AG04450 (cell line): ENCODE data around the gene TMEM179B. TPM values are rescaled to one million over a fixed set of nuclear protein-coding genes. Genes with fewer than 3 reads are reported as not detected.

Experiments
- CTCF ChIA-PET: fragments of 300-600, 350-600 bp; formaldehyde crosslinking; extraction: SDS; loops from one replicate; lab custom pipeline; 2022; ENCODE audit warnings: antibody characterized with exemption, inconsistent platforms; lab: Charles Lee
- POLR2A ChIA-PET: fragments of 350-600 bp; formaldehyde crosslinking; extraction: SDS; loops from one replicate; lab custom pipeline; 2021; ENCODE audit warnings: antibody characterized with exemption, inconsistent platforms; lab: Yijun Ruan, JAX
- DNase-seq: peaks from one replicate; pipeline ENCODE4 v3.0.0-alpha.2; 2011; ENCODE audit warnings: low read depth, low spot score
- H3K27ac ChIP-seq: one replicate; pipeline ENCODE4 v1.5.1; 2012; ENCODE audit warnings: low read depth, low read length, control low read depth
- H3K27me3 ChIP-seq: one replicate; pipeline ENCODE4 v1.6.0; 2012; ENCODE audit warnings: low read length; ENCODE audit not compliant: control insufficient read depth, insufficient read depth
- H3K4me3 ChIP-seq: 2 replicates; pipeline ENCODE4 v1.5.1; 2011; ENCODE audit warnings: mild to moderate bottlenecking, low read depth, low read length, control low read depth
- H3K9me3 ChIP-seq: 2 replicates; pipeline ENCODE4 v1.5.1; 2012; ENCODE audit warnings: low read length; ENCODE audit not compliant: control insufficient read depth, insufficient read depth
- polyA plus RNA-seq: library from polyadenylated mRNA; depleted of rRNA; stranded (reverse); fragments of >200 nt; gene quantifications from 2 replicates; pipeline ENCODE4 v1.2.3, GENCODE V29; 2011; rRNA removed
- small RNA-seq: library from RNA; depleted of rRNA; stranded (forward); fragments of <200 nt; gene quantifications from one replicate; pipeline ENCODE3, GENCODE V24; 2012; ENCODE audit warnings: low read depth; ENCODE audit not compliant: insufficient read length
- TF ChIP-seq, protein P1 (sequence below): IDR thresholded peaks from 2 replicates; pipeline ENCODE4 v1.5.1; 2011; ENCODE audit warnings: low read depth, low read length, control low read depth, inconsistent platforms

TMEM179B gene
- polyA plus RNA-seq, 1 experiment, result 51.7 TPM

DNA sequence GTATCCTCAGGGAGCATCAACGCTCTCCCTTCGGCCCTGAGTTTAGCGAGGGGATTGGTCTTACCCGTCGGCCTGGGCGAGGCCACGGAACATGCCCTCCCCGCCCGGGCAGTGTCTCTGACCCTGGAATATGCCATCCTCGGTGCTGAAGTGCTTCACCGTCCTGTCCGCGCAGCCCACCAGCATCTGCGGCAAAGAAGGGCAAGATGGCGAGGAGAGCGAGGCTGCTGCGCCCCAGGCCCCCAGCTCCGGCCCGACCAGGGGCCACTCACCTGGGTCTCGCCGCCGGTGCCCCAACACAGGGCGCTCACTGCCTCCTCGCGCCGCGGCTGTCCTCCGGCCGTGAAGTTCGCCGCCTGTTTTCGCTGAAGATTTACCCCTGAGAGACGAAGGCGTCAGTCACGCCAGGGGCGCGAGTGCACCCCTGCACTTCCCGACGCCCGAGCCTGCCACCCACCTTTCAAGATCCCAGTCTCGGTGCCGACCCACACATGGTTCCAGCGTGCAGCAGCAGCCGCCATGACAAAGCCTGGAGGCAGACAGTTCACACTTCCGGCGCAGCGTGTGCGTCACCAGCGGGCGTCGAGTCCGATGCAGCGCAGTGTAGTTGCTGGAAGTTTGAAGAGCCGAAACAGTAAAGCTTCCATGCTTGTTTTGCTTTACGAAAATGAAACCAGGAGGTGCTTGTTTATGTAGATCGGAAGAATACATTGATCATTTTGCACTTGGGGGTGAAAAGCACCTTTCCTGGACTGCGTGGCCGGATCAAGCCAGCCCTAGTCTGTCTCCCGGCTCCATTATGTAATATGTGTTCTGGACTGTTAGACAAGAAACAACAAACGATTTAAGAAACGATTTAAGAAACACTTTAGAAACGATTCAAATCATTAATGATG is 52.1 kb downstream of the TMEM179B start, which contains the start of gene WDR74:
TSS of gene WDR74 (minus strand) at position 541 of the 896 bp plus-strand sequence. CDS start at position 521, 20 bp downstream.
- TF ChIP-seq, protein P1, sequence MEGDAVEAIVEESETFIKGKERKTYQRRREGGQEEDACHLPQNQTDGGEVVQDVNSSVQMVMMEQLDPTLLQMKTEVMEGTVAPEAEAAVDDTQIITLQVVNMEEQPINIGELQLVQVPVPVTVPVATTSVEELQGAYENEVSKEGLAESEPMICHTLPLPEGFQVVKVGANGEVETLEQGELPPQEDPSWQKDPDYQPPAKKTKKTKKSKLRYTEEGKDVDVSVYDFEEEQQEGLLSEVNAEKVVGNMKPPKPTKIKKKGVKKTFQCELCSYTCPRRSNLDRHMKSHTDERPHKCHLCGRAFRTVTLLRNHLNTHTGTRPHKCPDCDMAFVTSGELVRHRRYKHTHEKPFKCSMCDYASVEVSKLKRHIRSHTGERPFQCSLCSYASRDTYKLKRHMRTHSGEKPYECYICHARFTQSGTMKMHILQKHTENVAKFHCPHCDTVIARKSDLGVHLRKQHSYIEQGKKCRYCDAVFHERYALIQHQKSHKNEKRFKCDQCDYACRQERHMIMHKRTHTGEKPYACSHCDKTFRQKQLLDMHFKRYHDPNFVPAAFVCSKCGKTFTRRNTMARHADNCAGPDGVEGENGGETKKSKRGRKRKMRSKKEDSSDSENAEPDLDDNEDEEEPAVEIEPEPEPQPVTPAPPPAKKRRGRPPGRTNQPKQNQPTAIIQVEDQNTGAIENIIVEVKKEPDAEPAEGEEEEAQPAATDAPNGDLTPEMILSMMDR, result no peak
- ChIA-PET POLR2A (interaction anchor here (0.6 to 3.0 kb wide), 11 partner anchors 7 to 286 kb away, joined by 3 to 172 read pairs (median 17); partner anchors contain the start of genes C11orf98, CSKMT, EEF1G and HNRNPUL2), CTCF (no interaction called here)
- Histone ChIP-seq H3K27me3 (no peaks in the 10 kb centered on the region), H3K9me3 (no peaks in the 10 kb centered on the region; the same call in 1 of the 2 replicates), H3K27ac (peak within 1 kb of the TSS; percentile 97), H3K4me3 (peak within 1 kb of the TSS; percentile 97)
- peak; percentile 73 for DNase-seq

Small RNAs within 50 kb of the gene (small RNA-seq; reads per million reads assigned to genes)
- gene MIR6514 (0.81 reads per million), gene RNU6-118P (not detected)

Other genes starting within 250 kb of the TMEM179B start
- gene AHNAK, start 240.6 kb upstream of the TMEM179B start, polyA plus RNA-seq, result 231 and 243 TPM in 2 replicates
- 2,186 and 2,474 TPM in 2 replicates for gene EEF1G, start 213.5 kb upstream of the TMEM179B start, polyA plus RNA-seq
- gene TUT1, start 195.9 kb upstream of the TMEM179B start, polyA plus RNA-seq, result 7.8 and 9.0 TPM in 2 replicates
- 22.9 and 36.7 TPM in 2 replicates for gene MTA2, start 185.5 kb upstream of the TMEM179B start, polyA plus RNA-seq
- 17.1 and 18.6 TPM in 2 replicates for gene EML3, start 174.6 kb upstream of the TMEM179B start, polyA plus RNA-seq
- 1.4 and 2.0 TPM in 2 replicates for gene ROM1, start 174.1 kb upstream of the TMEM179B start, polyA plus RNA-seq
- 14.5 and 20.2 TPM in 2 replicates for gene B3GAT3, start 165.4 kb upstream of the TMEM179B start, polyA plus RNA-seq
- 369 and 464 TPM in 2 replicates for gene GANAB, start 140.8 kb upstream of the TMEM179B start, polyA plus RNA-seq
- gene INTS5, start 134.1 kb upstream of the TMEM179B start, polyA plus RNA-seq, result 10.6 and 12.6 TPM in 2 replicates
- gene C11orf98, start 122.2 kb upstream of the TMEM179B start, polyA plus RNA-seq, result 38.8 and 43.6 TPM in 2 replicates
- 4.6 and 4.7 TPM in 2 replicates for gene CSKMT, start 122.1 kb upstream of the TMEM179B start, polyA plus RNA-seq
- gene UQCC3, start 115.7 kb upstream of the TMEM179B start, polyA plus RNA-seq, result 5.4 and 6.2 TPM in 2 replicates
- 2.4 and 3.2 TPM in 2 replicates for gene LBHD1, start 115.1 kb upstream of the TMEM179B start, polyA plus RNA-seq
- 92.8 and 100 TPM in 2 replicates for gene UBXN1, start 108.3 kb upstream of the TMEM179B start, polyA plus RNA-seq
- 4.1 and 5.7 TPM in 2 replicates for gene LRRN4CL, start 97.9 kb upstream of the TMEM179B start, polyA plus RNA-seq
- 42.8 and 63.7 TPM in 2 replicates for gene BSCL2, start 80.0 kb upstream of the TMEM179B start, polyA plus RNA-seq
- gene GNG3, start 79.7 kb upstream of the TMEM179B start, polyA plus RNA-seq, result 0.11 TPM in 1 of 2 replicates, not detected in the other
- gene HNRNPUL2, start 59.9 kb upstream of the TMEM179B start, polyA plus RNA-seq, result 26.6 and 28.2 TPM in 2 replicates
- 32.2 and 32.5 TPM in 2 replicates for gene TTC9C, start 58.9 kb upstream of the TMEM179B start, polyA plus RNA-seq
- gene ZBTB3, start 33.2 kb upstream of the TMEM179B start, polyA plus RNA-seq, result 3.2 and 3.7 TPM in 2 replicates
- 213 and 215 TPM in 2 replicates for gene POLR2G, start 25.8 kb upstream of the TMEM179B start, polyA plus RNA-seq
- 8.9 and 13.4 TPM in 2 replicates for gene TAF6L, start 16.0 kb upstream of the TMEM179B start, polyA plus RNA-seq
- 12.3 and 13.5 TPM in 2 replicates for gene TMEM223, start 4.6 kb downstream of the TMEM179B start, polyA plus RNA-seq
- 48.9 and 66.1 TPM in 2 replicates for gene NXF1, start 18.0 kb downstream of the TMEM179B start, polyA plus RNA-seq
- 51.7 and 52.1 TPM in 2 replicates for gene STX5, start 44.6 kb downstream of the TMEM179B start, polyA plus RNA-seq
- not detected in 2 replicates for gene TEX54, start 45.4 kb downstream of the TMEM179B start, polyA plus RNA-seq
- 18.0 and 21.6 TPM in 2 replicates for gene WDR74, start 52.2 kb downstream of the TMEM179B start, polyA plus RNA-seq
- gene SLC3A2, start 93.5 kb downstream of the TMEM179B start, polyA plus RNA-seq, result 263 and 284 TPM in 2 replicates
- gene CHRM1, start 134.0 kb downstream of the TMEM179B start, polyA plus RNA-seq, result not detected in 2 replicates
- gene SLC22A6, start 197.6 kb downstream of the TMEM179B start, polyA plus RNA-seq, result not detected in 2 replicates
- not detected in 2 replicates for gene SLC22A8, start 228.4 kb downstream of the TMEM179B start, polyA plus RNA-seq